Gastrocnemius medialis (tissue), 4 donors: Measurements from ENCODE around the gene PDZRN3. TPM values are rescaled to one million over a fixed set of nuclear protein-coding genes. Genes with fewer than 3 reads are reported as not detected.
A peak's percentile ranks its signal among the peaks of the same experiment; 100 is the strongest.

Source experiments
- ATAC-seq, 2 donors: fragments of 150-250 bp; one replicate each; pipeline ENCODE4 v1.9.1; 2016
- DNase-seq, 2 donors: peaks; one replicate each; pipeline ENCODE4 v3.0.0-alpha.2; 2019
- H3K27ac ChIP-seq, 4 donors: fragments of 200-600 bp; sonication (generic); 1 replicate in 1 of 4; 2 replicates in 3 of 4; pipeline ENCODE4 v1.5.1; 2016 to 2018; ENCODE audit warnings: mild to moderate bottlenecking in 2 of 4, moderate library complexity in 1 of 4
- H3K27me3 ChIP-seq, 3 donors: fragments of 200-600 bp; sonication (generic) in 2 of 3; 1 replicate in 1 of 3; 2 replicates in 2 of 3; pipeline versions ENCODE4 v1.5.1 to v1.6.0; 2016 to 2019; ENCODE audit warnings: mild to moderate bottlenecking in 1 of 3, moderate library complexity in 1 of 3
- H3K36me3 ChIP-seq, 2 donors: fragments of 200-600 bp; sonication (generic) in 1 of 2; one replicate each; pipeline ENCODE4 v1.5.1; 2017 to 2018
- H3K4me1 ChIP-seq, 2 donors: fragments of 200-600 bp; sonication (generic) in 1 of 2; one replicate each; pipeline ENCODE4 v1.5.1; 2016 to 2017; ENCODE audit warnings: mild to moderate bottlenecking in 2 of 2
- H3K4me3 ChIP-seq, 4 donors: fragments of 200-600 bp; sonication (generic) in 3 of 4; 1 replicate in 1 of 4; 2 replicates in 3 of 4; pipeline ENCODE4 v1.5.1; 2016 to 2019; ENCODE audit warnings: mild to moderate bottlenecking in 2 of 4
- H3K9me3 ChIP-seq, 3 donors: fragments of 200-600 bp; sonication (generic) in 2 of 3; 1 replicate in 1 of 3; 2 replicates in 2 of 3; pipeline ENCODE4 v1.5.1; 2016 to 2019
- POLR2A ChIP-seq, 2 donors: fragments of 450-650 bp; IDR thresholded peaks; one replicate each; pipeline ENCODE4 v1.6.1; 2017; ENCODE audit warnings: antibody characterized with exemption in 2 of 2, mild to moderate bottlenecking in 2 of 2, moderate library complexity in 2 of 2
- in situ Hi-C, 4 donors: fragments of 200-750 bp; cut with MboI; loops; one replicate each; pipeline versions ENCODE4 v1.15.0 to v1.8.0; 2017; ENCODE audit warnings: low sequenced_read_pairs in 4 of 4
- intact Hi-C: fragments of 100-400 bp; cut with DNase I; formaldehyde crosslinking; loops from one replicate; pipeline ENCODE4 v1.15.1; 2023; ENCODE audit warnings: low total_unique reads
- total RNA-seq, 4 donors: library from RNA; depleted of rRNA; stranded (reverse); fragments of >200 nt; gene quantifications; one replicate each; pipeline versions ENCODE4 v1.1.0 to v1.2.3, GENCODE V29; 2016
- TF ChIP-seq, protein P1 (sequence below), 5 experiments: fragments of 450-650 bp in 3 of 5; fragments of 200-600 bp in 2 of 5; sonication (generic) in 2 of 5; IDR thresholded peaks in 4 of 5; conservative IDR thresholded peaks in 1 of 5; 1 replicate in 4 of 5; 2 replicates in 1 of 5; pipeline ENCODE4 v1.5.1; 2016 to 2019; ENCODE audit warnings: antibody characterized with exemption in 5 of 5, mild to moderate bottlenecking in 3 of 5, moderate library complexity in 3 of 5

The PDZRN3 gene
- total RNA-seq, 4 donors from 2014 or later, result 9.1 to 30.3 (median 24.7) TPM

GRCh38 chr3:73547427-73548248 lies 77.1 kb downstream of the PDZRN3 start:
- H3K36me3 ChIP-seq, result no peaks in the 10 kb centered on the region
- ATAC-seq, result peak in 1 of 2 donors; percentile 19
- no peaks in the 10 kb centered on the region for H3K27me3 ChIP-seq
- H3K27ac ChIP-seq, result peak overlapping the region; percentile 7 to 37 (median 17)
- TF ChIP-seq, protein P1, sequence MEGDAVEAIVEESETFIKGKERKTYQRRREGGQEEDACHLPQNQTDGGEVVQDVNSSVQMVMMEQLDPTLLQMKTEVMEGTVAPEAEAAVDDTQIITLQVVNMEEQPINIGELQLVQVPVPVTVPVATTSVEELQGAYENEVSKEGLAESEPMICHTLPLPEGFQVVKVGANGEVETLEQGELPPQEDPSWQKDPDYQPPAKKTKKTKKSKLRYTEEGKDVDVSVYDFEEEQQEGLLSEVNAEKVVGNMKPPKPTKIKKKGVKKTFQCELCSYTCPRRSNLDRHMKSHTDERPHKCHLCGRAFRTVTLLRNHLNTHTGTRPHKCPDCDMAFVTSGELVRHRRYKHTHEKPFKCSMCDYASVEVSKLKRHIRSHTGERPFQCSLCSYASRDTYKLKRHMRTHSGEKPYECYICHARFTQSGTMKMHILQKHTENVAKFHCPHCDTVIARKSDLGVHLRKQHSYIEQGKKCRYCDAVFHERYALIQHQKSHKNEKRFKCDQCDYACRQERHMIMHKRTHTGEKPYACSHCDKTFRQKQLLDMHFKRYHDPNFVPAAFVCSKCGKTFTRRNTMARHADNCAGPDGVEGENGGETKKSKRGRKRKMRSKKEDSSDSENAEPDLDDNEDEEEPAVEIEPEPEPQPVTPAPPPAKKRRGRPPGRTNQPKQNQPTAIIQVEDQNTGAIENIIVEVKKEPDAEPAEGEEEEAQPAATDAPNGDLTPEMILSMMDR (IDR thresholded peaks at IDR 0.05 in 4 of 5, conservative IDR thresholded peaks at IDR 0.05 in 1 of 5), result no peak
- TF ChIP-seq POLR2A (IDR thresholded peaks at IDR 0.05), result no peak
- no peak for DNase-seq
- no peak overlapping the region for H3K4me3 ChIP-seq
- H3K9me3 ChIP-seq, result no peaks in the 10 kb centered on the region
- intact Hi-C loops (no loop called here), in situ Hi-C loops (no loop called here)
- H3K4me1 ChIP-seq, result peaks cover 16 to 32% of the 10 kb centered on the region in 2 donors

DNA sequence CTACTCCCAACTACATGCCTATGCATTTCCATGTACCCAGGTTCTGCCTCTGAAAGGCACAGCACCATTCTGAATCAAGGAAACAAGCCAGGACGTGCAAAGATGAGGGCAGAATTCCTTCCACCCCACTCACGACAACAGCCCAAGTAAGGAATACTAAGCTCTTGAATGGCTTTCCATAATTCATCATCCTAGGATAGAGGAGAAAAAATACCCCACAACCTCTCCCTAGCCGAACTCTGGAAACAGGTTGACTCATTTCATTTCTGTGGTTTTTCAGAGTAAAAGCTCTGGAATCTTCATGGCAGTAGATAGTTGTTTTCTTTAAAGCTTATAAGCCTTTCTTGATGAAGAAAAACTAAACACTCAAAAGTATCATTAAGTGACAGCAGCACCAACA lies 77.8 kb downstream of the PDZRN3 start:
- Histone ChIP-seq H3K9me3 (no peaks in the 10 kb centered on the region), H3K36me3 (no peaks in the 10 kb centered on the region), H3K4me3 (no peak overlapping the region), H3K27me3 (no peaks in the 10 kb centered on the region), H3K27ac (peak overlapping the region in 3 of 4 donors; percentile 11 to 37 (median 23)), H3K4me1 (peaks cover 10 to 33% of the 10 kb centered on the region in 2 donors)
- DNase-seq (no peak), ATAC-seq (no peak)
- intact Hi-C loops, result no loop called here
- TF ChIP-seq, protein P1 (IDR thresholded peaks at IDR 0.05 in 4 of 5, conservative IDR thresholded peaks at IDR 0.05 in 1 of 5), result no peak
- no peak for TF ChIP-seq POLR2A (IDR thresholded peaks at IDR 0.05)
- in situ Hi-C loops, result no loop called here

- H3K27me3 ChIP-seq, result no peaks in the 10 kb centered on the region
- ATAC-seq, result no peak
- no peaks in the 10 kb centered on the region for H3K9me3 ChIP-seq
- H3K36me3 ChIP-seq, result no peaks in the 10 kb centered on the region
- intact Hi-C loops, result no loop called here
- in situ Hi-C loops, result no loop called here
- H3K27ac ChIP-seq, result peak overlapping the region in 1 of 4 donors; percentile 4
- TF ChIP-seq, protein P1 (IDR thresholded peaks at IDR 0.05 in 4 of 5, conservative IDR thresholded peaks at IDR 0.05 in 1 of 5), result no peak
- TF ChIP-seq POLR2A (IDR thresholded peaks at IDR 0.05), result no peak
- no peak overlapping the region for H3K4me3 ChIP-seq
- peaks cover 13 to 38% of the 10 kb centered on the region in 2 donors for H3K4me1 ChIP-seq
- DNase-seq, result no peak
Observed at GRCh38 chr3:73543412-73543811, 81.3 kb downstream of the PDZRN3 start.

- H3K36me3 ChIP-seq, result no peaks in the 10 kb centered on the region
- in situ Hi-C loops (no loop called here), intact Hi-C loops (no loop called here)
- DNase-seq, result no peak
- no peaks in the 10 kb centered on the region for H3K9me3 ChIP-seq
- TF ChIP-seq POLR2A (IDR thresholded peaks at IDR 0.05), result no peak
- TF ChIP-seq, protein P1 (IDR thresholded peaks at IDR 0.05 in 4 of 5, conservative IDR thresholded peaks at IDR 0.05 in 1 of 5), result no peak
- no peak for ATAC-seq
- H3K4me1 ChIP-seq, result peaks cover 24 to 41% of the 10 kb centered on the region in 2 donors
- H3K27ac ChIP-seq, result no peak overlapping the region
- H3K4me3 ChIP-seq, result no peak overlapping the region
- no peaks in the 10 kb centered on the region for H3K27me3 ChIP-seq
Observed at GRCh38 chr3:73542136-73542535, 82.6 kb downstream of the PDZRN3 start.
